GM10847 (cell line): ENCODE results near the gene SMIM10L1.

ENCODE experiments used
- POLR2A ChIP-seq: IDR thresholded peaks from 2 replicates; pipeline ENCODE4 v1.6.1; 2011; ENCODE audit not compliant: insufficient read length; ENCODE audit errors: extremely low read depth

Gene SMIM10L1

DNA sequence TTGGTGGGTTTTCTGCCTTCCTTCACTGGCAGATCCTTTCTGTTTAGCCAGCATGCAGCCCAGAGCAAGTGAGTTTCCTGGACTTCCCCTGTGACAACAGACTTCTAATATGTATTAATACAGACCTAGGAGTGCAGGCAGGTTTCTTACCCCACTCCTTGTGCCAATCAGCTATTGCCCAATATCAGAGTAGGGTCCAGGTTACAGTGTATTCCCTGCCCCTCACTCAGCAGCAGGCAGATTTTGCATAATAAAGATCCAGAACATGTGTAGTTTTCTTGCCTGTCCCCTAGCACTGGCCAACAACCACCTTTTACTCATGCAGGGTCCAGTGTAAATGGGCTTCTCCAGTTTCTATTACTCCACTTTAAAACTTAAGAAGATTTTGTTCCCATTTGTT, 4.7 kb upstream of the SMIM10L1 start:
- no peak for TF ChIP-seq POLR2A

DNA sequence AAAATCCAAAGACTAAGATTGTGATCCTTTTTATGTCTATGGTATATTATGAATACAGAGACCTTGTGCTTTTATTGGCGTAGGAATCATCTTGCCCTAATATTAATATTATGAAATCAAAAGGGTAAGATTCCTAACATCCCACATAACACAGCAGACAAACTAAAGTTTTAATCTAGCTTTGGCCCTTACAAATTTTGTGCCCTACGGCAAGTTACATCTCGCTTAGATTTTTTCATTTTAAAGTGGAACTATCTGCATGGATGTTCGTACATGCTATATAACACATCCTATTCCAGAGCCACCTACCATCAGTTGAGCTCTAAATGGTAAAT, 217 bp upstream of the SMIM10L1 start:
- no peak for TF ChIP-seq POLR2A

DNA sequence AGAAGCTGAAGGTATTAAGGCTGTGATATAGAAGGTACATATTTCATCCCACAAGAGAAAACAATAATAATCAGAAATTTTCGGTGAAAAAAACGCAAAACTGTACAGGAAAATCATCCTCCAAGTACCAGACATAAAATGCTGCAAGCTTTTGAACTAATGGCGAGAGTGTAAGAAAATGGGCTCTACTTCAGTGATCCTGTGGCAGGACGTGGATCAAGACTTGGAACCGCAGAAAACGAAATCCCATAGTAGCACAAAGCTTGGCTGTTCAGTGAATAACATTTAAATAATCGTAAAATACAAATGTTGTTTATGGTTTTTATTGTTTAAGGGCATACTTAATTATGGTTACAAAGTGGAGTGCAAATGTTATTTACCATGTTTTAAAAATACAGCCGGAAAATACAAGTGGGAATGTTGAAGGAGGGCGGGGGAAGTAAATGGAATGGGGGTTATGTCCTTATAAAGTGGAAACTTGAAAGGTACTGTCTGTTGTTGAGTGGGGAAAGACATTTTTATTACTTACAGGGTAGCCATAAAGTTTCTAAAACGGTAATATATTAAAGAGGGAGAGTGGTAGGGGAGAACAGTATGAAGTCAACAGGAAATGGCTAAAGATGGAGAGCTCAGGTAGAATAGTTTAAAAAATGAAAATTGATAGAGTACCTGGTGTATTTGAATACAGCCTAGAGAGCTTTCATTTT, 1.1 kb downstream of the SMIM10L1 start:
- TF ChIP-seq POLR2A: no peak

DNA sequence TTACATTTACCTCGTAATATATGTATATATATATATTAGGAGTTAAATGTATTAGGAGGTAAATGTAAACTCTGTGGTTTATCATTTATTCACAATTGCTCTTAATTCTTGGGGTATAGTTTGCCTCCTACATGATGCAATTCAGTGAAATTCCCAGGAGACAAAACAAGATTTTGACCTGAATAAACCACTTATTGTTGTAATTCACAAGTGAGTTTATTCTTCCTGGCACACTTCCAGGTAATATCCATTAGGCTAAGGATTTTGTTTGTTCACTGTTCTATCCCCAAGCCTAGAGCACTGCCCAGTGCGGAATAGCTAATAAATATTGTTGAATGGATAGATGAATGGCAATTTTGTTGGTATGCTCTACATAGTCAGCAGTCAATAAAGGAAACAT, 3.0 kb downstream of the SMIM10L1 start:
- no peak for TF ChIP-seq POLR2A

DNA sequence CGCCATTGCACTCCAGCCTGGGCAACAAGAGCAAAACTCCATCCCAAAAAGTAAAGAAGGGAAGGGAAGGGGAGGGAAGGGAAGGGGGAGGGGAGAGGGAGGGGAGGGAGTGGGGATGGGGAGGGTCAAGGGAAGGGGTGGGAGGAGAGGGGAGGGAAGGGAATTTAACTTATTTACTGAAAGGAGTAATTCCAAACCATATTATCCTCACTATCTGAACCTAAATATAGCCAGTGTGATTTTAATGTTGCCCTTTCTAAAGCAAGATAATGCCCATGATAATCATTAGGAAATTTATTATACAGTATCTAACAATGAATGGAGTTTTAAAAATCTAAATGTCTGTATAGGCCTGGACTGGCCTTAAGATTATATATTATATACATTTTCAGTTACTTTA, 7.3 kb downstream of the SMIM10L1 start:
- no peak for TF ChIP-seq POLR2A

DNA sequence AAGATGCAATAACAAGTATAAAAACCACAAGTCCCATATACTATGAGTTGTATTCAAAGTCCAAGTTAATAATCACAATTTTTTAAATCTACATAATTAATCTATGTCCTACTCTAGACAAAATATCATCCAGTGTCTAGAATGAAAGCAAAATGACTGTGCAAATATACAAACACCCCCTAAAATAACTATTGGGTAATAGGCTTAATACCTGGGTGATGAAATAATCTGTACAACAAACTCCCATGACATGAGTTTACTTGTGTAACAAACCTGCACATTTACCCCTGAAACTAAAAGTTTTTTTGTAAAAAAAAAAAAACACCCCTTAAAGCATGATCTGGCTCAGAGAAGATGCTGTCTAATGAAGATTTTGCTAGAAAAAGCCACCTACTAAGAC, 11.5 kb downstream of the SMIM10L1 start:
- no peak for TF ChIP-seq POLR2A

DNA sequence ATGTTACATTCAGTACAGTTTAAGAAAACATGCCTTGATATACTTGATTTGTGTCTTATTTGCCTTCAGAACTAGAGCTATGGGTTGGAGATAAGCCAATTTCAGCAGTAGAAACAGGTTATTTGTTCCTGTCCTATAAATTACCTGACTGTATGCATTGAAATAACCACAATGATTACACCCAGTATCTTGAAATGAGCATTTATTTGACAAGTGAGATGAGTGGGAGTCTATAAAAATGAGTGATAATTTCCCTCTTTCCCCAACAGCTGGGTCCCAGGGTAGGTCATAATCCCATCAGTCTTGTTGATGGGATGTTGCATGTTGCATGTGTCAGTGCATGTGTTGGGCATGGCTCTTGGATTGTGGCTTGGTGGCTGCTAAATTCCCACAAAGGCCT, 12.0 kb downstream of the SMIM10L1 start:
- no peak for TF ChIP-seq POLR2A

DNA sequence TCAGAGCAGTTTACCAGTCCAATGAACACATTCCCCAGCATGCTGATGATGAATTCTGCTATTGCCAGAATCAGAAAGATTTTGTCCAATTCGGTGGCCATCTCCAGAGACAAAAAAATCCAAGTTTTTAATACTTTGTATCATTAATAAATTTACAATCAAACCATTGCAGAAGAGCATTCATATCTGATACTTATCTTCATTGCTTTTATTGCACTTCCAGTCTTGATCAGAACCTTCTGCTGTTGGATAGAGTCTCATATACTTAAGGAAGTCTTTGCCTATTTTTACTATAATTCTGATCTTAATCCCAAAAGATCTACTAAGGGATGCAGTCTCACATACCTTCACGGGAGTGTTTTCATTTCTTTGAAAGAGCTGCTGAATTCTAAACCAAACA, 15.8 kb downstream of the SMIM10L1 start, which contains the start of gene TAS2R42:
TSS of gene TAS2R42 (minus strand) at position 101 of the 400 bp plus-strand sequence. CDS start at position 101, 0 bp downstream.
- TF ChIP-seq POLR2A: no peak

DNA sequence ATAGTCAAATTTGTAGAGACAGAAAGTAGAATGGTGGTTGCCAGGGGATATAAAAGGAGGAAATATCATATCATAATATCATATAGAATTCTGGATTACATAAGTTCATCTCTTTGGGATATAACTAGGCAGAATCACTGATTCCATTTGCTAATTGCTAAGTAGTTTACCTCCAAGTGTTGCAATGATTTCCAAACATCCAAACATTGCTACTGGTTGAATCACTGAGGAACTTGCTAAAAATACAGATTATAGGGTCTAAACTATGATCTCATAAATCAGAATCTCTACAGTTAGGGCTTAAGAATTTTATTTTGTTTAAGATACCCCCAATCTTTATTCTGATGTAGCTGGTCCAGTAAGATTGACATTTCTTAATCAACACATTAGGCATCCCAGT, 31.8 kb downstream of the SMIM10L1 start:
- TF ChIP-seq POLR2A: no peak

DNA sequence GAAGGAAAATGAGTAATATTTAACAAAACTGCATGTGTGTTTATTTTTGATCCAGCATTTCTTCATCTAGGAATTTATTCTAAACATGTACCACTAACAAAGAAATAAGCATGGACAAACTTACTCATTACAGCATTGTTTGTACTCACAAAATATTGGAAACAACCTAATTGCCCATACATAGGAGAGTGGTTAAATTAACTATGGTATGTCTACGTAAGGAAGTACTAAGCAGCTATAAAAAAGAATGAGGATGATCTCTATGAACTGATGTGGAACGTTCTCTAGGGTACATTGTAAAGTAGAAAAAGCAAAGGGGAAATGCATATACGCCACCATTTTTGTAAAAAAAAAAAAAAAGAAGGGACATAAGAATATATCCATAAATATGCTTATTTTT, 33.2 kb downstream of the SMIM10L1 start:
- no peak for TF ChIP-seq POLR2A

DNA sequence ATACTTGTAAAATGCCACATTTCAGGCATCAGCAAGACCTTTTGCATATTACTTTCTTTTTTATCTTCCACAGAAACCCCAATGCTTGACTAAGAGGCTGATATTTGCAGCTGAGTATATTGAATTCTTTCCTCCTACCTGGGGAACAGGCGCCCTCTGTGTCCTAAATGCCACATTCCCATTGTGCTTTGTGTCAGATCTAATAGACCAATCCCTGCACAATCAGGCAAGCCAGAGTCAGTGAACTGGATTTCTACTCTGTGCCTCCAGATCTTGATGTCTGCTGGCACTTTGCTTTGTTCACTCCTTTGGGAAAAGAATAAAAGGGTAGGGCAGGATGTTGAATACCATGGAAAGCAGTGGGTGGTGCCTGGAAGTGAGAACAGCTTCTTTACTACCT, 38.1 kb downstream of the SMIM10L1 start:
- no peak for TF ChIP-seq POLR2A
